OCI-LY3 (cell line): ENCODE data around the gene BIVM.

Source experiments
- H2AFZ ChIP-seq: fragments of 200-600, 300-600 bp; shearing (Covaris generic); 2 replicates; pipeline ENCODE4 v1.6.0; 2014; ENCODE audit warnings: antibody characterized with exemption, low read depth, low read length
- H3K27ac ChIP-seq: fragments of 200-600, 300-600 bp; sonication (generic); 2 replicates; pipeline ENCODE4 v1.5.1; 2014; ENCODE audit warnings: mild to moderate bottlenecking, low read length, moderate library complexity, mixed read lengths
- H3K27me3 ChIP-seq: fragments of 200-600, 300-600 bp; sonication (generic); 2 replicates; pipeline ENCODE4 v1.6.1; 2014; ENCODE audit warnings: low read depth, low read length, mixed read lengths
- H3K36me3 ChIP-seq: fragments of 200-600, 300-600 bp; sonication (generic); replicated peaks from 2 replicates; pipeline ENCODE3; 2014; ENCODE audit warnings: low read depth, low read length, mixed read lengths
- H3K4me1 ChIP-seq: fragments of 300-600, 200-600 bp; sonication (generic); 2 replicates; pipeline ENCODE4 v1.6.1; 2014; ENCODE audit warnings: low read length, mixed read lengths
- H3K4me2 ChIP-seq: fragments of 200-600, 300-600 bp; sonication (generic); 2 replicates; pipeline ENCODE4 v1.6.1; 2014; ENCODE audit warnings: low read length, mixed read lengths
- H3K4me3 ChIP-seq: fragments of 300-600, 200-600 bp; sonication (generic); 2 replicates; pipeline ENCODE4 v1.5.1; 2014; ENCODE audit warnings: antibody characterized with exemption, mild to moderate bottlenecking, low read length, moderate library complexity
- H3K79me2 ChIP-seq: fragments of 300-600, 200-600 bp; shearing (Covaris generic); 2 replicates; pipeline ENCODE4 v1.6.1; 2014; ENCODE audit warnings: mild to moderate bottlenecking, low read length, mixed read lengths
- H3K9ac ChIP-seq: fragments of 300-600, 200-600 bp; shearing (Covaris generic); 2 replicates; pipeline ENCODE4 v1.6.0; 2014; ENCODE audit warnings: mild to moderate bottlenecking, low read length, moderate library complexity
- H3K9me3 ChIP-seq: fragments of 200-600, 300-600 bp; shearing (Covaris generic); 2 replicates; pipeline ENCODE4 v1.6.1; 2014; ENCODE audit warnings: low read length, mixed read lengths; ENCODE audit not compliant: insufficient read depth
- H4K20me1 ChIP-seq: fragments of 200-600, 300-600 bp; sonication (generic); 2 replicates; pipeline ENCODE4 v1.6.1; 2016; ENCODE audit warnings: low read length, mixed read lengths; ENCODE audit not compliant: insufficient read depth
- EZH2phosphoT487 ChIP-seq: fragments of 200-600 bp; shearing (Covaris generic); IDR thresholded peaks from 2 replicates; pipeline ENCODE4 v1.6.1; 2018; ENCODE audit warnings: antibody characterized with exemption, mixed run types, low read depth
- TF ChIP-seq, protein P1 (sequence below): fragments of 200-600, 300-600 bp; sonication (generic); IDR thresholded peaks from 2 replicates; pipeline ENCODE4 v1.5.1; 2014; ENCODE audit warnings: antibody characterized with exemption, low read length, low read depth

BIVM gene

DNA sequence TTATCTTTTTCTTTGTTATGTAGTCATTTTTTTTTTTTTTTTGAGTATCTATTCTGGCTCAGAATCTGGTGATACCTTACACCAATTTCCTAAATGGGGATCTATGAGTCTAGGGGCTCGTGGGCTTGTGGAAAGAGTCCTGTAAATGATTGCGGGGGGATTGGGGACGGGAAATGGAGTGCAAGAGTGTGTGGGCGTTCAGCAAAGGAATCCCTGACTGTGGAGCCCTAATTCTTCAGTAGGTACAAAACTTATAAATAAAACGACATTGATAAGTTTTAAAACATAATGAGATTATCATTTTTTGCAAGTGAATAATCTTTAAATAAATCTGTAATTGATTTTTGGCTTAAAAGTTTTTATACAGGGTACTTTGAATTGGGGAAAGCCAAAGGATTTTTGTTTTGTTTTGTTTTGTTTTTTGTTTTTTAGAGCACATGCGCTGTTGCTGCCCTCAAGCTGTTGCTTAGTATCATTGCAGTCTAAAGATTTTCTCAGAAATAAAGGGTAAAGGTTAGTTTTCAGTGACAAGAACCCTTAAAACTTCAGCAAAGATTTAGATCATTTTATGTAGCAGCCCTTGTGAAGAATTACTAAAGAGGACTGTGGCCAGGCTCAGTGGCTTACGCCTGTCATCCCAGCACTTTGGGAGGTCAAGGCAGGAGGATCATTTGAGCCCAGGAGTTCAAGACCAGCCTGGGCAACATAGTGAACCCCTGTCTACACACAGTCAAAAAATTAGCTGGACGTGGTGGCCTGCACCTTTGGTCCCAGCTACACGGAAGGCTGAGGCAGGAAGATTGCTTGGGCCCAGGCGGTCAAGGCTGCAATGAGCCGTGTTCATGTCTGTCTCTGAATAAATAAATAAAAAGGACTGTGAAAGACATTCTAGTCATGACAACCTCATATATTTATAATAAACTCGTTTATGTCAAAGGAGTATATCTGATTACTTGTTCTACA is 48.6 kb downstream of the BIVM start:
- peak overlapping the region; percentile 85 for H3K27ac ChIP-seq
- H3K79me2 ChIP-seq, result peaks cover 57% of the 10 kb centered on the region
- H3K27me3 ChIP-seq, result no peaks in the 10 kb centered on the region
- peak overlapping the region; percentile 89 for H3K4me3 ChIP-seq
- H3K36me3 ChIP-seq, result peaks cover under 1% of the 10 kb centered on the region
- H3K9ac ChIP-seq, result peak overlapping the region; percentile 95
- H3K9me3 ChIP-seq, result no peaks in the 10 kb centered on the region
- no peak for TF ChIP-seq EZH2phosphoT487
- TF ChIP-seq, protein P1, sequence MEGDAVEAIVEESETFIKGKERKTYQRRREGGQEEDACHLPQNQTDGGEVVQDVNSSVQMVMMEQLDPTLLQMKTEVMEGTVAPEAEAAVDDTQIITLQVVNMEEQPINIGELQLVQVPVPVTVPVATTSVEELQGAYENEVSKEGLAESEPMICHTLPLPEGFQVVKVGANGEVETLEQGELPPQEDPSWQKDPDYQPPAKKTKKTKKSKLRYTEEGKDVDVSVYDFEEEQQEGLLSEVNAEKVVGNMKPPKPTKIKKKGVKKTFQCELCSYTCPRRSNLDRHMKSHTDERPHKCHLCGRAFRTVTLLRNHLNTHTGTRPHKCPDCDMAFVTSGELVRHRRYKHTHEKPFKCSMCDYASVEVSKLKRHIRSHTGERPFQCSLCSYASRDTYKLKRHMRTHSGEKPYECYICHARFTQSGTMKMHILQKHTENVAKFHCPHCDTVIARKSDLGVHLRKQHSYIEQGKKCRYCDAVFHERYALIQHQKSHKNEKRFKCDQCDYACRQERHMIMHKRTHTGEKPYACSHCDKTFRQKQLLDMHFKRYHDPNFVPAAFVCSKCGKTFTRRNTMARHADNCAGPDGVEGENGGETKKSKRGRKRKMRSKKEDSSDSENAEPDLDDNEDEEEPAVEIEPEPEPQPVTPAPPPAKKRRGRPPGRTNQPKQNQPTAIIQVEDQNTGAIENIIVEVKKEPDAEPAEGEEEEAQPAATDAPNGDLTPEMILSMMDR, result peak; percentile 78
- peaks cover 12% of the 10 kb centered on the region; the same call in 1 of the 2 replicates for H3K4me1 ChIP-seq
- peaks cover 20% of the 10 kb centered on the region for H4K20me1 ChIP-seq
- no peak overlapping the region for H2AFZ ChIP-seq
- H3K4me2 ChIP-seq, result peak overlapping the region; percentile 83

DNA sequence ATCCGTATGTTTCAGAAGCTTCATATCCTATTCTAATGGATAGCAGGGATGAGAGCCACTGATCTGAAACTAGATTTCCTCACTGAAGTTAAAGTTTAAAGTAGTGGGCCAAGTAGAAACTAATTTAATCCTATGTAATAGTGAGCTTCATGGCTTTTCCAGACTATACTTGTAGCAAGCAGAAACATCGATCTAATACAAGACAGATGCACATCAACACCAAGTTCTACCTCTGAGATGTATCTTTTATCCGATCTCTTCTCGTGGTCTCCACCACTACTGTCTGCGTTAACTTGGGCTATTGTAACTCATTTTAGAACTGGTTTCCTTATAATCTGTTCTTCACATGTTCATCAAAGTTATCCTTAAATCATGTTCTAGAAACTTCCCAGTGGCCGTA is 50.0 kb downstream of the BIVM start:
- peaks cover 57% of the 10 kb centered on the region for H3K79me2 ChIP-seq
- H3K27ac ChIP-seq, result no peak overlapping the region
- no peak overlapping the region for H3K9ac ChIP-seq
- no peak overlapping the region for H3K4me3 ChIP-seq
- peaks cover 12% of the 10 kb centered on the region; the same call in 1 of the 2 replicates for H3K4me1 ChIP-seq
- TF ChIP-seq, protein P1, result no peak
- no peak for TF ChIP-seq EZH2phosphoT487
- H3K36me3 ChIP-seq, result peaks cover 8% of the 10 kb centered on the region
- H3K27me3 ChIP-seq, result no peaks in the 10 kb centered on the region
- H2AFZ ChIP-seq, result no peak overlapping the region
- no peaks in the 10 kb centered on the region for H3K9me3 ChIP-seq
- H3K4me2 ChIP-seq, result no peak overlapping the region
- peaks cover 20% of the 10 kb centered on the region for H4K20me1 ChIP-seq

DNA sequence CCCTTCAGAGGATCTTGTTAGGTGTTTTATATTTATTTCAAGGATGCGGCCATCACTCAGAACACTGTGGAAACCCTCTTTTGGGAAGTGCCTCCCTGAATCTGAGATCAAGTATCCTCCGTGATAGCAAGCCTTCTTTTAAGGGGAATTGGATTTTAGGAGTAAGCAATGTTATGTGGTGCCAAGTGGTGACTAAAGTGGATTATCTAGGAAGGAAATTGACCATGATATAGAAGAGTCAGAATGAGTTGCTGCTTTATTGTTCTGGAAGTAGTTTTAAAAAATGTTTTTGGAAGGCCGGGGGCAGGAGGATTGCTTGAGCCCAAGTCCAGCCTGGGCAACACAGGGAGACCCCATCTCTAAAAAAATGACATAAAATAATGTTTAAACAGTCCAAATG is 53.6 kb downstream of the BIVM start:
- H3K79me2 ChIP-seq, result peaks cover 32% of the 10 kb centered on the region
- peaks cover 20% of the 10 kb centered on the region for H4K20me1 ChIP-seq

DNA sequence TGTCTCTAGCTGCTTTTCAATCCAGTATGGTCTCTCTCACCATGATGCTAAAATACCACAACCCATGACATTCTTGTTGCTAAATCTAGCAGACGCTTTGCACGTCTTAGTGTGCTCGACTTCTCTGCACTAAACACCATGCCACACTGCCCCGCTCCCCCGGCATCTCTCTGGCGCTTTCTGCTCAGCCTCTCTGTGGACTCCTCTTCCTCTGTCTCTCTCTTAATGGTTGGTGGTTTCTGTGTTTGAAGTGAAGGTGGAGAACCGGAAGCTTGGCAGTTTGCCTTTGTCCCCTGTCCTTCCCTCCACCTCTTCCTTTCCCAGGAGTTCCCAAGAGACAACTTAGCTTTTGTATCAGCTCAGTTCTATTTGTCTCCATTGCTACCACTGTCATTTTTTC is 55.8 kb downstream of the BIVM start:
- no peak for TF ChIP-seq EZH2phosphoT487
- TF ChIP-seq, protein P1, result no peak
- Histone ChIP-seq H2AFZ (no peak overlapping the region), H4K20me1 (peaks cover 1% of the 10 kb centered on the region; the same call in 1 of the 2 replicates), H3K4me3 (no peak overlapping the region), H3K9ac (no peak overlapping the region), H3K27ac (no peak overlapping the region), H3K79me2 (peaks cover 11% of the 10 kb centered on the region), H3K27me3 (no peaks in the 10 kb centered on the region), H3K4me1 (no peaks in the 10 kb centered on the region), H3K36me3 (peaks cover 54% of the 10 kb centered on the region), H3K9me3 (no peaks in the 10 kb centered on the region), H3K4me2 (no peak overlapping the region)

More for the DNA sequence above, 53.6 kb downstream of the BIVM start:
- Histone ChIP-seq H3K9ac (no peak overlapping the region), H3K36me3 (peaks cover 37% of the 10 kb centered on the region), H3K9me3 (no peaks in the 10 kb centered on the region), H3K4me2 (no peak overlapping the region), H3K4me1 (peaks cover 7% of the 10 kb centered on the region; the same call in 1 of the 2 replicates), H3K4me3 (no peak overlapping the region), H3K27ac (no peak overlapping the region), H2AFZ (no peak overlapping the region), H3K27me3 (no peaks in the 10 kb centered on the region)
- no peak for TF ChIP-seq EZH2phosphoT487
- TF ChIP-seq, protein P1, result no peak
